Measurements from ENCODE around the gene CPNE1.
"Not testable (repeated sequence)": the region's sequence is repeated elsewhere in the genome, so short reads cannot be mapped to it uniquely, and the experiment has no call there.

Gene CPNE1

GRCh38 chr20:35697696-35698297 lies 33.1 kb upstream of the CPNE1 start:
- no peak for DNase-seq

GRCh38 chr20:35695978-35696377 lies 31.3 kb upstream of the CPNE1 start:
- DNase-seq = no peak

GRCh38 chr20:35695245-35695749 lies 30.6 kb upstream of the CPNE1 start:
- DNase-seq = no peak

- no peak for DNase-seq
Observed at GRCh38 chr20:35690265-35690664, 25.6 kb upstream of the CPNE1 start.

GRCh38 chr20:35686872-35687271 lies 22.2 kb upstream of the CPNE1 start:
- not testable (repeated sequence) for DNase-seq

GRCh38 chr20:35685368-35685767 lies 20.7 kb upstream of the CPNE1 start:
- not testable (repeated sequence) for DNase-seq

GRCh38 chr20:35681960-35682359 lies 17.3 kb upstream of the CPNE1 start:
- DNase-seq = no peak

- DNase-seq = no peak
Observed at GRCh38 chr20:35680452-35681183, 15.9 kb upstream of the CPNE1 start.

- DNase-seq = no peak
Observed at GRCh38 chr20:35674921-35675320, 10.2 kb upstream of the CPNE1 start.

- no peak for DNase-seq
Observed at GRCh38 chr20:35673884-35674283, 9.2 kb upstream of the CPNE1 start.

- DNase-seq = no peak
Observed at GRCh38 chr20:35669681-35670080, 5.0 kb upstream of the CPNE1 start.

GRCh38 chr20:35669221-35669620 lies 4.5 kb upstream of the CPNE1 start:
- DNase-seq = no peak

- no peak for DNase-seq
Observed at GRCh38 chr20:35665949-35666288, 1.2 kb upstream of the CPNE1 start.

- no peak for DNase-seq
Observed at GRCh38 chr20:35663516-35664465, 909 bp downstream of the CPNE1 start.

- DNase-seq = no peak
Observed at GRCh38 chr20:35662551-35662950, 2.1 kb downstream of the CPNE1 start.

- peak; percentile 1 for DNase-seq
Observed at GRCh38 chr20:35661908-35662307, 2.8 kb downstream of the CPNE1 start.

- DNase-seq = peak; percentile 1
Observed at GRCh38 chr20:35661053-35661452, 3.6 kb downstream of the CPNE1 start.

- peak; percentile 1 for DNase-seq
Observed at GRCh38 chr20:35660122-35660937, 4.4 kb downstream of the CPNE1 start.

GRCh38 chr20:35657271-35657670 lies 7.4 kb downstream of the CPNE1 start:
- no peak for DNase-seq

GRCh38 chr20:35654415-35654814 lies 10.3 kb downstream of the CPNE1 start:
- no peak for DNase-seq

- DNase-seq = no peak
Observed at GRCh38 chr20:35653893-35654292, 10.8 kb downstream of the CPNE1 start.

GRCh38 chr20:35653430-35653734 lies 11.3 kb downstream of the CPNE1 start:
- no peak for DNase-seq

Data from eye (tissue), 1 donor.